Articular chondrocyte of knee joint (primary cell): ENCODE measurements around the gene SMC1B. TPM values are rescaled to one million over a fixed set of nuclear protein-coding genes. Genes with fewer than 3 reads are reported as not detected.

Experiments used
- total RNA-seq: library from RNA; depleted of rRNA; stranded (reverse); fragments of >200 nt; gene quantifications from 2 replicates; pipeline ENCODE4 v1.2.3, GENCODE V29; 2012

SMC1B gene
- total RNA-seq, result under 0.01 TPM in 1 of 2 replicates, not detected in the other

DNA sequence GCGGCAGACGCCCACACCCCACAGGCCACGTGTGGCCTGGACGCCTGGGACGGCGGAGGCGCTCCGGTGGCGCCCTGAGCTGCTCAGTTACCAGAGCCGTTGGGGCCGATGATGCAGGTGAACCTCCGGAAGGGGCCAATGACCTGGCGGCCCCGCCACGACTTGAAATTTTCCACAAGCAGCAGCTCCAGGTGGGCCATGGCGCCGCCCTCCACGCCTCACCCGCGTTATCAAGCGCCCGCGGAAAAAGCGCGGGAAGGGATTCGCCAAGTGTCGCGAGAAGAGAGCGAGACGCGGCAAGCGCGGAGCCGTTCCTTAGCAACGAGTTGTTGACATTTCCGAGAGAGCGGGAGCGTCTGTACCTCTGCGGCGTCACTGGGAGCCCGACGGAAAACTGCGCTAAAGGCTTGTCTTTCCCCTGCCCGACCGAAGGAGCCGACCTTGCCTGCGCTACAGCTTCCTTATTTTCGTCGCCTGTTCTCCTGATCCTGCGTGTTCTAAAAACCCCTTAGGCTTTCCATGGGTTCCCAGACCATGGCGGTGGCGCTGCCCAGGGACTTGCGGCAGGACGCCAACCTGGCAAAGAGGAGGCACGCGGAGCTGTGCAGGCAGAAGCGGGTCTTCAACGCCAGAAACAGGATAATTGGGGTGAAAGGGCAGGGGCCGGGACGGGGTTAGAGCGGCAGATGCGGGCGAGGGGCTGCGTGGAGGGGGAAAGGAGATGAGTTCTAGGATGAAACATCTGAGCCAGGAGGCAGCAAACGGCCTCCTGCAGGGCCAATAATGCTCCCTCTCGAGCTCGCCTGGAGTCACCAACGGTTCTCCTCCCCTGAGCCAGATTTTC, at the start of gene SMC1B, which contains the start of gene RIBC2:
Gene SMC1B, minus strand, starts transcription at position 232 of the 844 bp plus-strand sequence. Its CDS starts 32 bp downstream, at position 200.
Gene RIBC2, plus strand, starts transcription at position 326 of the 844 bp plus-strand sequence. Its CDS starts 194 bp downstream, at position 520.

DNA sequence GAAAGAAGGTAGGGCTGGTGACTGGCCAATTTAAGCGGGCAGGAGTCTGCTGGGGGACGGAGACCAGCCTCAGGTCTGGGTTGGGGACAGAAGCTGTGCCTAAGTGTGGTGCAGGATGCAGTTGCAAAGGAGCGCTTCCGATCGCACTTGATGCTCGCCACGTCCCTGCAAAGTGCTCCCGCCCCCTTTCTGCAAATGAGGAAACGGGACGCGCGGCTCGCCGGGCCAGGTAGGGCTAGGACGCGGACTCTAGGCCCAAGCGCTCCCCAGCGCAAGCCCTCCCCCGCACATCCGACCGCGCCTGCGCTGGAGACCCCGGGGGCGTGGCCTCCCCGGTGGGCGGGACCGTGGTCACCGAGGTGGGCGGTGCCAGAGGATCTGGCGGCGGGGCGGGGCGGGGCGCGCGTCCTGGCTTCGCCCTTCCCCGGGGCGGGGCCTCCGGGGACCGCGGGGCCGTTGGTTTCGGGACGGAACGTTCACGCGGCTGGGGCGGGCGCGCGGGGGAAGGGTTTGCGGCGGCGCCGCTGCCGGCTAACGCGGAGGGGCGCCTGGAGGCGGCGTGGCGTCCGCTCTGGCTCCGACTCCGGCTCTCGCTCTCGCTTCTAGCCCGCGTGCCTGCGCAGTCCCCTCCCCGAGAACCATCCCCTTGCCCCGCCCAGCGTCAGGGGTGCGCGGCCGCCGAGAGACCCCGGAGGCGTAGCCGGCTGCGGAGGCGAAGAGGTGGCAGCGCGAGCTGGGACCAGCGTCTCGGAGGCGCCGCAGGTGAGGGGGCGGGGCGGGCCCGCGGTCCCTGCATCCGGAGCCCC, 103.8 kb downstream of the SMC1B start, which contains the start of gene FAM118A:
Gene FAM118A, plus strand, starts transcription at position 513 of the 806 bp plus-strand sequence. CDS start 12,446 bp downstream, outside the sequence.

Other genes starting within 250 kb of the SMC1B start
- 49.5 and 56.5 TPM in 2 replicates for gene NUP50, start 249.7 kb downstream of the SMC1B start, total RNA-seq
- 40.4 and 40.9 TPM in 2 replicates for gene KIAA0930, start 172.7 kb downstream of the SMC1B start, total RNA-seq
- gene UPK3A, start 128.7 kb downstream of the SMC1B start, total RNA-seq, result not detected in 2 replicates
- 21.0 and 30.4 TPM in 2 replicates for gene FAM118A, start 103.7 kb downstream of the SMC1B start, total RNA-seq
- 0.76 and 0.91 TPM in 2 replicates for gene RIBC2, start 94 bp upstream of the SMC1B start, total RNA-seq
- gene FBLN1, start 89.3 kb upstream of the SMC1B start, total RNA-seq, result 99.8 and 101 TPM in 2 replicates